ENCODE data around the gene TXNDC11.

The TXNDC11 gene

DNA sequence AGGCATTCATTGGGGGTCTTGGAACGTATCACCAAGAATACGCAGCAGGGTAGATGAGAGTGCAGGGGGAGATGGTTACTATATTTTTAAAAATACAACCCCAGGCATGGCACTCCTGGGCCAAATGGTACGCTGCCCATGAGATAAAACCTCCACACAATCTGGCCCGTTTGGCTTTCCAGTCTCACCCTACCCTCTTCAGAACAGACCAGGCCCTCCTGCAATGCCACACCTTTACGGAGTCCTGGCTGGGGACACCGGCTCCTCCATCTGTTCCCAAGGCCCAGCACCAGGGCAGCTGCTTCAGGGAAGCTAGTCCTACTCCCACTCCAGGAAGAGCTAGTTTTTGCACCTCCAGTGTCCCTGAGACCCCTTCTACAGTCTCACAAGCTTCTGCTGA, 50.0 kb downstream of the TXNDC11 start:
- H3K23ac ChIP-seq (ENCODE audit: low read length) = no peak overlapping the region
- no peak overlapping the region for H2BK12ac ChIP-seq (ENCODE audit: low read length)
- H3K9me3 ChIP-seq (ENCODE audit: insufficient read depth, low read depth, low read length) = no peaks in the 10 kb centered on the region
- no peaks in the 10 kb centered on the region for H3K27me3 ChIP-seq (ENCODE audit: insufficient read depth, low read length)
- H2BK5ac ChIP-seq (ENCODE audit: low read depth, low read length, poor library complexity) = no peak overlapping the region
- no peak overlapping the region for H3K4ac ChIP-seq (ENCODE audit: low read depth, low read length)
- H3K4me1 ChIP-seq (ENCODE audit: control insufficient read depth in 1 of 2, insufficient read depth in 2 of 2, low read length in 2 of 2) = no peaks in the 10 kb centered on the region
- no peak for DNase-seq
- H3K18ac ChIP-seq (ENCODE audit: low read length) = no peak overlapping the region
- H3K14ac ChIP-seq (ENCODE audit: low read length) = no peak overlapping the region
- H2BK120ac ChIP-seq (ENCODE audit: insufficient read depth, low read length, poor library complexity) = no peak overlapping the region
- H2AK5ac ChIP-seq (ENCODE audit: low read length) = no peak overlapping the region
- no peak overlapping the region for H3K4me3 ChIP-seq (ENCODE audit: low read depth, low read length)
- no peaks in the 10 kb centered on the region for H3K79me2 ChIP-seq (ENCODE audit: control insufficient read depth, insufficient read depth, low read length, poor library complexity)
- H3K27ac ChIP-seq (ENCODE audit: low read depth, low read length) = no peak overlapping the region
- H3K36me3 ChIP-seq (ENCODE audit: control insufficient read depth in 1 of 2, insufficient read depth in 2 of 2, low read length in 2 of 2) = peaks cover 36 to 50% of the 10 kb centered on the region in 2 experiments
- H3K79me1 ChIP-seq (ENCODE audit: low read length) = no peaks in the 10 kb centered on the region
- no CpG with 5 or more reads among the region's 6 CpGs for WGBS (ENCODE audit: extremely low coverage, insufficient coverage, insufficient read length)
- no peak overlapping the region for H4K8ac ChIP-seq (ENCODE audit: low read depth, low read length)
- H4K12ac ChIP-seq (ENCODE audit: low read depth, low read length) = no peak overlapping the region
- H2AFZ ChIP-seq (ENCODE audit: insufficient read depth, low read length, poor library complexity) = no peak overlapping the region
- H3K4me2 ChIP-seq (ENCODE audit: low read length) = no peak overlapping the region
- H3K9ac ChIP-seq (ENCODE audit: low read length) = no peak overlapping the region
- H4K91ac ChIP-seq (ENCODE audit: low read depth, low read length) = no peak overlapping the region

DNA sequence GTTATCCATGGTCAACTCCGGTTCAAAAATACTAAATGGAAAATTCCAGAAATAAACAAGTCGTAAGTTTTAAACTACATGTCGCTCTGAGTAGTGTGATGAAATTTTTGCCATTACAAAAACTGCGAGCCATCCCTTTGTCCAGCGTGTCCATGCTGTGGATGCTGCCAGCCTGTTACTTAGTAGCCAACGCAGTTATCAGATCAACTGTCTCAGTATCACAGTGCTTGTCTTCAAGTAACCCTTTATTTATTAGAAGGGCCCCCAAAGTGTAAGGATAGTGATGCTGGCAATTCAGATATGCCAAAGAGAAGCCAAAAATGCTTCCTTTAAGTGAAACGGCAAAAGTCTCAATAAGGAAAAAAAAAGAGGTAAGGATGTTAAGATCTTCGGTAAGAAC, 50.5 kb downstream of the TXNDC11 start:
- Histone ChIP-seq H3K27ac (ENCODE audit: low read depth, low read length) (no peak overlapping the region), H2AK5ac (ENCODE audit: low read length) (no peak overlapping the region), H2AFZ (ENCODE audit: insufficient read depth, low read length, poor library complexity) (no peak overlapping the region), H3K23ac (ENCODE audit: low read length) (no peak overlapping the region), H2BK120ac (ENCODE audit: insufficient read depth, low read length, poor library complexity) (no peak overlapping the region), H3K36me3 (ENCODE audit: control insufficient read depth in 1 of 2, insufficient read depth in 2 of 2, low read length in 2 of 2) (peaks cover 34 to 49% of the 10 kb centered on the region in 2 experiments), H4K8ac (ENCODE audit: low read depth, low read length) (no peak overlapping the region), H3K4me2 (ENCODE audit: low read length) (no peak overlapping the region), H3K79me1 (ENCODE audit: low read length) (no peaks in the 10 kb centered on the region), H3K4ac (ENCODE audit: low read depth, low read length) (no peak overlapping the region), H3K18ac (ENCODE audit: low read length) (no peak overlapping the region), H4K91ac (ENCODE audit: low read depth, low read length) (no peak overlapping the region), H3K14ac (ENCODE audit: low read length) (no peak overlapping the region), H3K79me2 (ENCODE audit: control insufficient read depth, insufficient read depth, low read length, poor library complexity) (no peaks in the 10 kb centered on the region), H2BK5ac (ENCODE audit: low read depth, low read length, poor library complexity) (no peak overlapping the region), H4K12ac (ENCODE audit: low read depth, low read length) (no peak overlapping the region), H3K4me1 (ENCODE audit: control insufficient read depth in 1 of 2, insufficient read depth in 2 of 2, low read length in 2 of 2) (no peaks in the 10 kb centered on the region), H2BK12ac (ENCODE audit: low read length) (no peak overlapping the region), H3K9me3 (ENCODE audit: insufficient read depth, low read depth, low read length) (no peaks in the 10 kb centered on the region), H3K27me3 (ENCODE audit: insufficient read depth, low read length) (no peaks in the 10 kb centered on the region), H3K9ac (ENCODE audit: low read length) (no peak overlapping the region), H3K4me3 (ENCODE audit: low read depth, low read length) (no peak overlapping the region)
- WGBS (ENCODE audit: extremely low coverage, insufficient coverage, insufficient read length) = no CpG with 5 or more reads among the region's 8 CpGs
- DNase-seq = no peak

DNA sequence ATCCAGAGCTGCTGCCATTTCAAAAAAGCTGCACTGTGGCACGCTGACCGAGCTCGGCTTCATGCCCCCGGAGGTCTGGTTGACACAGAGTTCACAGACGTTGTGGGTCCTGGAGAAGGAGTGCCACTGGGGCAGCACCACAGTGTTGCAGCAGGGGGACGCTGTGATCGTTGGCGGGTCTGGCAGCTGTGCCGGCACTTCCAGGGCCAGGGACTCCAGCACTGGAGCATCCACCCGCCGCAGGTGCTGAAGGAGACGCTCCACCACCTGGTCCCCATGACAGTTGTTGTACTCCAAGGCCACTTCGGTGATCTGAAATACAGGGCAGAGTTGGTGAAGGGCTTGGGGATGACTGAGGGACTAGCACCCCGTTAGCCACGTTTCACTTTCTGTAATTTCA, 50.9 kb downstream of the TXNDC11 start:
- H4K8ac ChIP-seq (ENCODE audit: low read depth, low read length) = no peak overlapping the region
- no peak overlapping the region for H3K14ac ChIP-seq (ENCODE audit: low read length)
- no peaks in the 10 kb centered on the region for H3K4me1 ChIP-seq (ENCODE audit: control insufficient read depth in 1 of 2, insufficient read depth in 2 of 2, low read length in 2 of 2)
- DNase-seq = no peak
- H3K36me3 ChIP-seq (ENCODE audit: control insufficient read depth in 1 of 2, insufficient read depth in 2 of 2, low read length in 2 of 2) = peaks cover 32 to 47% of the 10 kb centered on the region in 2 experiments
- H4K12ac ChIP-seq (ENCODE audit: low read depth, low read length) = no peak overlapping the region
- no peak overlapping the region for H4K91ac ChIP-seq (ENCODE audit: low read depth, low read length)
- no peaks in the 10 kb centered on the region for H3K9me3 ChIP-seq (ENCODE audit: insufficient read depth, low read depth, low read length)
- H2BK12ac ChIP-seq (ENCODE audit: low read length) = no peak overlapping the region
- H3K4me3 ChIP-seq (ENCODE audit: low read depth, low read length) = no peak overlapping the region
- no peak overlapping the region for H2BK120ac ChIP-seq (ENCODE audit: insufficient read depth, low read length, poor library complexity)
- H3K4me2 ChIP-seq (ENCODE audit: low read length) = no peak overlapping the region
- no peak overlapping the region for H3K18ac ChIP-seq (ENCODE audit: low read length)
- H3K27ac ChIP-seq (ENCODE audit: low read depth, low read length) = no peak overlapping the region
- H2BK5ac ChIP-seq (ENCODE audit: low read depth, low read length, poor library complexity) = no peak overlapping the region
- H2AFZ ChIP-seq (ENCODE audit: insufficient read depth, low read length, poor library complexity) = no peak overlapping the region
- no peak overlapping the region for H3K23ac ChIP-seq (ENCODE audit: low read length)
- H3K4ac ChIP-seq (ENCODE audit: low read depth, low read length) = no peak overlapping the region
- H2AK5ac ChIP-seq (ENCODE audit: low read length) = no peak overlapping the region
- no CpG with 5 or more reads among the region's 15 CpGs for WGBS (ENCODE audit: extremely low coverage, insufficient coverage, insufficient read length)
- no peaks in the 10 kb centered on the region for H3K79me2 ChIP-seq (ENCODE audit: control insufficient read depth, insufficient read depth, low read length, poor library complexity)
- no peak overlapping the region for H3K9ac ChIP-seq (ENCODE audit: low read length)
- no peaks in the 10 kb centered on the region for H3K79me1 ChIP-seq (ENCODE audit: low read length)
- H3K27me3 ChIP-seq (ENCODE audit: insufficient read depth, low read length) = no peaks in the 10 kb centered on the region

DNA sequence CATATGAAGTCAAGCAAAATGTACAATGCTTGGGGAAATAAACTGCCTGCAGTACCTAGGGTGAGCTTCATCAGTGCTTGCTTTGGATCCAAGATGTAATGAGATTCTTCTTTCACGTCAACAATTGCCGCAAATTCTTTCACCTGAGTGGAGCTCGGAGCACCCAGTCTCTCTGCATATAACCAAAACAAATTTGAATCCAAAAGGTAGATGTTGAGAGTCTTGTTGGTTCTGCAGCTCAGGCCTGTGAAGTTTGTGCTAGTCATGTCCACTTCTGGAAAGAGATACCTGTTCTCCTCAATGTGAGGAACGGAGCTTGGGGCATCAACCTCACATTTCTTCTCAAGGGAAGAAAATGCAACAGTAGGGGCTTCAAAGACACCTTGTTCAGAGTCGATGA, 51.4 kb downstream of the TXNDC11 start:
- no peaks in the 10 kb centered on the region for H3K79me2 ChIP-seq (ENCODE audit: control insufficient read depth, insufficient read depth, low read length, poor library complexity)
- no peak overlapping the region for H4K12ac ChIP-seq (ENCODE audit: low read depth, low read length)
- no peak overlapping the region for H3K4ac ChIP-seq (ENCODE audit: low read depth, low read length)
- H2BK120ac ChIP-seq (ENCODE audit: insufficient read depth, low read length, poor library complexity) = no peak overlapping the region
- H3K9me3 ChIP-seq (ENCODE audit: insufficient read depth, low read depth, low read length) = no peaks in the 10 kb centered on the region
- no peak overlapping the region for H3K27ac ChIP-seq (ENCODE audit: low read depth, low read length)
- H3K18ac ChIP-seq (ENCODE audit: low read length) = no peak overlapping the region
- H3K79me1 ChIP-seq (ENCODE audit: low read length) = no peaks in the 10 kb centered on the region
- no peak for DNase-seq
- no peak overlapping the region for H2AK5ac ChIP-seq (ENCODE audit: low read length)
- no peak overlapping the region for H3K4me2 ChIP-seq (ENCODE audit: low read length)
- WGBS (ENCODE audit: extremely low coverage, insufficient coverage, insufficient read length) = no CpG with 5 or more reads among the region's 5 CpGs
- H3K36me3 ChIP-seq (ENCODE audit: control insufficient read depth in 1 of 2, insufficient read depth in 2 of 2, low read length in 2 of 2) = peaks cover 27 to 42% of the 10 kb centered on the region in 2 experiments
- H3K27me3 ChIP-seq (ENCODE audit: insufficient read depth, low read length) = no peaks in the 10 kb centered on the region
- no peak overlapping the region for H3K14ac ChIP-seq (ENCODE audit: low read length)
- H3K23ac ChIP-seq (ENCODE audit: low read length) = no peak overlapping the region
- H3K4me3 ChIP-seq (ENCODE audit: low read depth, low read length) = no peak overlapping the region
- no peak overlapping the region for H4K8ac ChIP-seq (ENCODE audit: low read depth, low read length)
- no peak overlapping the region for H2BK12ac ChIP-seq (ENCODE audit: low read length)
- no peak overlapping the region for H4K91ac ChIP-seq (ENCODE audit: low read depth, low read length)
- H2BK5ac ChIP-seq (ENCODE audit: low read depth, low read length, poor library complexity) = no peak overlapping the region
- no peak overlapping the region for H3K9ac ChIP-seq (ENCODE audit: low read length)
- H2AFZ ChIP-seq (ENCODE audit: insufficient read depth, low read length, poor library complexity) = no peak overlapping the region
- H3K4me1 ChIP-seq (ENCODE audit: control insufficient read depth in 1 of 2, insufficient read depth in 2 of 2, low read length in 2 of 2) = no peaks in the 10 kb centered on the region
